ENCODE results near the gene TRIM74.
"Not testable (repeated sequence)": the region's sequence is repeated elsewhere in the genome, so short reads cannot be mapped to it uniquely, and the experiment has no call there.

DNA sequence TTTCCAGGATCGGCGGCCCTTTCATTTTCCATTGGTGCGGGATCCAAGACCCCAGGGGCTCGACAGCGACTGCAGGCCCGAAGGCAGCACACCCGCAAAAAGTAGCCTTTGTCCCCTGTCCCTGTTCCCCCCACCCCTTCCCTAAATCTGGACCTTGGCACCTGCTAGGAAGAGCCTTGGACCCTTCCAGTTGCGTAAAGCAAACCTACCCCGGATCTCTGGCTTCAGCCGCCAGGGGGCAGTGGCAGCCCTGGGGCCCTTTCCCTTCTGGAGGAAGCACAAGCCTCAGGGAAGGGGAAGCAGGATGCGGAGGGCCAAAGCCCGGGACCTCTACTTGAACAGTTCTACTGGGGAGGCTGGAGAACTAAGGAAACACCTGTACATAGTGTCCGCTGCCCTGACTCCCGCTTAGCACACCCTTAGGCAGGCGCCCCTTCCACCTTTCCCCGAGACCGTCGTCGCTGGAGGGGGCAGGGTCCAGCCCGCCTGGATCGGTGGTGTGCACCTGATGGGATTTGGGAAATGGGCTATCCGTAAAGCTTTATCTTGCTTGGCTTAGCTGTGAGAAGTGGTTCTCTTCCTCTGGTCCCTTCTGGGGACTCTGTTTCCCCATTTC, 23.0 kb downstream of the TRIM74 start:
- not testable (repeated sequence) for TF ChIP-seq ZNF248 (tag by site-specific recombination; IDR thresholded peaks at IDR 0.05); BCL11A (tag by site-specific recombination; IDR thresholded peaks at IDR 0.05; ENCODE audit: low read depth); SCRT2 (tag by site-specific recombination; IDR thresholded peaks at IDR 0.05); ZNF423 (tag by site-specific recombination; IDR thresholded peaks at IDR 0.05); ZNF677 (tag by site-specific recombination; IDR thresholded peaks at IDR 0.05); SCRT1 (tag by site-specific recombination; IDR thresholded peaks at IDR 0.05; ENCODE audit: borderline replicate concordance); ZNF785 (tag by site-specific recombination; IDR thresholded peaks at IDR 0.05); ZBTB8A (tag by site-specific recombination; IDR thresholded peaks at IDR 0.05); ZNF48 (tag by site-specific recombination; IDR thresholded peaks at IDR 0.05)
- TF ChIP-seq, protein P1, sequence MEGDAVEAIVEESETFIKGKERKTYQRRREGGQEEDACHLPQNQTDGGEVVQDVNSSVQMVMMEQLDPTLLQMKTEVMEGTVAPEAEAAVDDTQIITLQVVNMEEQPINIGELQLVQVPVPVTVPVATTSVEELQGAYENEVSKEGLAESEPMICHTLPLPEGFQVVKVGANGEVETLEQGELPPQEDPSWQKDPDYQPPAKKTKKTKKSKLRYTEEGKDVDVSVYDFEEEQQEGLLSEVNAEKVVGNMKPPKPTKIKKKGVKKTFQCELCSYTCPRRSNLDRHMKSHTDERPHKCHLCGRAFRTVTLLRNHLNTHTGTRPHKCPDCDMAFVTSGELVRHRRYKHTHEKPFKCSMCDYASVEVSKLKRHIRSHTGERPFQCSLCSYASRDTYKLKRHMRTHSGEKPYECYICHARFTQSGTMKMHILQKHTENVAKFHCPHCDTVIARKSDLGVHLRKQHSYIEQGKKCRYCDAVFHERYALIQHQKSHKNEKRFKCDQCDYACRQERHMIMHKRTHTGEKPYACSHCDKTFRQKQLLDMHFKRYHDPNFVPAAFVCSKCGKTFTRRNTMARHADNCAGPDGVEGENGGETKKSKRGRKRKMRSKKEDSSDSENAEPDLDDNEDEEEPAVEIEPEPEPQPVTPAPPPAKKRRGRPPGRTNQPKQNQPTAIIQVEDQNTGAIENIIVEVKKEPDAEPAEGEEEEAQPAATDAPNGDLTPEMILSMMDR (tag by site-specific recombination; IDR thresholded peaks at IDR 0.05) = not testable (repeated sequence)
- TF ChIP-seq, protein P2, sequence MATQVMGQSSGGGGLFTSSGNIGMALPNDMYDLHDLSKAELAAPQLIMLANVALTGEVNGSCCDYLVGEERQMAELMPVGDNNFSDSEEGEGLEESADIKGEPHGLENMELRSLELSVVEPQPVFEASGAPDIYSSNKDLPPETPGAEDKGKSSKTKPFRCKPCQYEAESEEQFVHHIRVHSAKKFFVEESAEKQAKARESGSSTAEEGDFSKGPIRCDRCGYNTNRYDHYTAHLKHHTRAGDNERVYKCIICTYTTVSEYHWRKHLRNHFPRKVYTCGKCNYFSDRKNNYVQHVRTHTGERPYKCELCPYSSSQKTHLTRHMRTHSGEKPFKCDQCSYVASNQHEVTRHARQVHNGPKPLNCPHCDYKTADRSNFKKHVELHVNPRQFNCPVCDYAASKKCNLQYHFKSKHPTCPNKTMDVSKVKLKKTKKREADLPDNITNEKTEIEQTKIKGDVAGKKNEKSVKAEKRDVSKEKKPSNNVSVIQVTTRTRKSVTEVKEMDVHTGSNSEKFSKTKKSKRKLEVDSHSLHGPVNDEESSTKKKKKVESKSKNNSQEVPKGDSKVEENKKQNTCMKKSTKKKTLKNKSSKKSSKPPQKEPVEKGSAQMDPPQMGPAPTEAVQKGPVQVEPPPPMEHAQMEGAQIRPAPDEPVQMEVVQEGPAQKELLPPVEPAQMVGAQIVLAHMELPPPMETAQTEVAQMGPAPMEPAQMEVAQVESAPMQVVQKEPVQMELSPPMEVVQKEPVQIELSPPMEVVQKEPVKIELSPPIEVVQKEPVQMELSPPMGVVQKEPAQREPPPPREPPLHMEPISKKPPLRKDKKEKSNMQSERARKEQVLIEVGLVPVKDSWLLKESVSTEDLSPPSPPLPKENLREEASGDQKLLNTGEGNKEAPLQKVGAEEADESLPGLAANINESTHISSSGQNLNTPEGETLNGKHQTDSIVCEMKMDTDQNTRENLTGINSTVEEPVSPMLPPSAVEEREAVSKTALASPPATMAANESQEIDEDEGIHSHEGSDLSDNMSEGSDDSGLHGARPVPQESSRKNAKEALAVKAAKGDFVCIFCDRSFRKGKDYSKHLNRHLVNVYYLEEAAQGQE (tag by site-specific recombination; IDR thresholded peaks at IDR 0.05) = not testable (repeated sequence)
- TF ChIP-seq, protein P3, sequence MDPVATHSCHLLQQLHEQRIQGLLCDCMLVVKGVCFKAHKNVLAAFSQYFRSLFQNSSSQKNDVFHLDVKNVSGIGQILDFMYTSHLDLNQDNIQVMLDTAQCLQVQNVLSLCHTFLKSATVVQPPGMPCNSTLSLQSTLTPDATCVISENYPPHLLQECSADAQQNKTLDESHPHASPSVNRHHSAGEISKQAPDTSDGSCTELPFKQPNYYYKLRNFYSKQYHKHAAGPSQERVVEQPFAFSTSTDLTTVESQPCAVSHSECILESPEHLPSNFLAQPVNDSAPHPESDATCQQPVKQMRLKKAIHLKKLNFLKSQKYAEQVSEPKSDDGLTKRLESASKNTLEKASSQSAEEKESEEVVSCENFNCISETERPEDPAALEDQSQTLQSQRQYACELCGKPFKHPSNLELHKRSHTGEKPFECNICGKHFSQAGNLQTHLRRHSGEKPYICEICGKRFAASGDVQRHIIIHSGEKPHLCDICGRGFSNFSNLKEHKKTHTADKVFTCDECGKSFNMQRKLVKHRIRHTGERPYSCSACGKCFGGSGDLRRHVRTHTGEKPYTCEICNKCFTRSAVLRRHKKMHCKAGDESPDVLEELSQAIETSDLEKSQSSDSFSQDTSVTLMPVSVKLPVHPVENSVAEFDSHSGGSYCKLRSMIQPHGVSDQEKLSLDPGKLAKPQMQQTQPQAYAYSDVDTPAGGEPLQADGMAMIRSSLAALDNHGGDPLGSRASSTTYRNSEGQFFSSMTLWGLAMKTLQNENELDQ (tag by site-specific recombination; IDR thresholded peaks at IDR 0.05; ENCODE audit: low read depth) = not testable (repeated sequence)
- TF ChIP-seq, protein P4, sequence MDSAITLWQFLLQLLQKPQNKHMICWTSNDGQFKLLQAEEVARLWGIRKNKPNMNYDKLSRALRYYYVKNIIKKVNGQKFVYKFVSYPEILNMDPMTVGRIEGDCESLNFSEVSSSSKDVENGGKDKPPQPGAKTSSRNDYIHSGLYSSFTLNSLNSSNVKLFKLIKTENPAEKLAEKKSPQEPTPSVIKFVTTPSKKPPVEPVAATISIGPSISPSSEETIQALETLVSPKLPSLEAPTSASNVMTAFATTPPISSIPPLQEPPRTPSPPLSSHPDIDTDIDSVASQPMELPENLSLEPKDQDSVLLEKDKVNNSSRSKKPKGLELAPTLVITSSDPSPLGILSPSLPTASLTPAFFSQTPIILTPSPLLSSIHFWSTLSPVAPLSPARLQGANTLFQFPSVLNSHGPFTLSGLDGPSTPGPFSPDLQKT (IDR thresholded peaks at IDR 0.05; ENCODE audit: borderline replicate concordance, low read depth, low read length) = not testable (repeated sequence)

All from HEK293 (cell line).